GM18951 (cell line): ENCODE results near the gene RWDD4.
"Not testable (repeated sequence)": the region's sequence is repeated elsewhere in the genome, so short reads cannot be mapped to it uniquely, and the experiment has no call there.

ENCODE experiments used
- POLR2A ChIP-seq: IDR thresholded peaks from 4 replicates; pipeline ENCODE4 v1.6.1; 2011; ENCODE audit warnings: mild to moderate bottlenecking; ENCODE audit not compliant: insufficient read length, insufficient read depth; ENCODE audit errors: extremely low read depth
- in situ Hi-C: fragments of 300-500 bp; cut with MboI; formaldehyde crosslinking; loops from one replicate; pipeline ENCODE4 v1.12.0; 2022; ENCODE audit warnings: low sequenced_read_pairs, mixed read lengths, inconsistent platforms; ENCODE audit not compliant: unreplicated experiment

Gene RWDD4

GRCh38 chr4:183631577-183632198 lies 27.3 kb downstream of the RWDD4 start:
- no peak for TF ChIP-seq POLR2A
- in situ Hi-C loops = no loop called here

GRCh38 chr4:183627979-183628588 lies 30.9 kb downstream of the RWDD4 start:
- no peak for TF ChIP-seq POLR2A
- in situ Hi-C loops = no loop called here

- in situ Hi-C loops = not testable (repeated sequence)
Measured at GRCh38 chr4:183627286-183627685, 31.7 kb downstream of the RWDD4 start.

- in situ Hi-C loops = no loop called here
- no peak for TF ChIP-seq POLR2A
Measured at GRCh38 chr4:183626168-183626567, 32.8 kb downstream of the RWDD4 start.

- in situ Hi-C loops = no loop called here
- no peak for TF ChIP-seq POLR2A
Measured at GRCh38 chr4:183624548-183624947, 34.4 kb downstream of the RWDD4 start.

GRCh38 chr4:183621875-183622274 lies 37.1 kb downstream of the RWDD4 start:
- in situ Hi-C loops = no loop called here
- no peak for TF ChIP-seq POLR2A

GRCh38 chr4:183620421-183620820 lies 38.6 kb downstream of the RWDD4 start:
- in situ Hi-C loops = no loop called here
- no peak for TF ChIP-seq POLR2A

- in situ Hi-C loops = no loop called here
- TF ChIP-seq POLR2A = no peak
Measured at GRCh38 chr4:183618681-183619080, 40.3 kb downstream of the RWDD4 start.

- in situ Hi-C loops = no loop called here
- no peak for TF ChIP-seq POLR2A
Measured at GRCh38 chr4:183617075-183617474, 41.9 kb downstream of the RWDD4 start.

- no peak for TF ChIP-seq POLR2A
- in situ Hi-C loops = no loop called here
Measured at GRCh38 chr4:183612329-183613250, 46.4 kb downstream of the RWDD4 start.

GRCh38 chr4:183611210-183611830 lies 47.7 kb downstream of the RWDD4 start:
- in situ Hi-C loops = no loop called here
- TF ChIP-seq POLR2A = no peak

GRCh38 chr4:183610613-183611012 lies 48.4 kb downstream of the RWDD4 start:
- in situ Hi-C loops = no loop called here
- no peak for TF ChIP-seq POLR2A

GRCh38 chr4:183610033-183610432 lies 49.0 kb downstream of the RWDD4 start:
- in situ Hi-C loops = no loop called here
- TF ChIP-seq POLR2A = no peak
